ENCODE data around the gene CYGB. TPM values are rescaled to one million over a fixed set of nuclear protein-coding genes. Genes with fewer than 3 reads are reported as not detected.

CYGB gene
- total RNA-seq, 1 donor from 2014 or later, result 30.0 TPM

GRCh38 chr17:76480632-76481031 lies 56.9 kb downstream of the CYGB start:
- intact Hi-C loops (cut with DNase I), result no loop called here
- Histone ChIP-seq H3K36me3 (peaks cover 0 to 4% of the 10 kb centered on the region in 2 donors), H3K27ac (no peak overlapping the region), H3K9me3 (no peaks in the 10 kb centered on the region), H3K4me3 (no peak overlapping the region), H3K4me1 (no peaks in the 10 kb centered on the region), H3K27me3 (no peaks in the 10 kb centered on the region)
- no peak for TF ChIP-seq CTCF (IDR thresholded peaks at IDR 0.05)
- no peak for TF ChIP-seq POLR2AphosphoS5 (IDR thresholded peaks at IDR 0.05; ENCODE audit: insufficient read depth in 1 of 2, low read depth in 1 of 2)
- no peak for TF ChIP-seq POLR2A (IDR thresholded peaks at IDR 0.05)
- DNase-seq (ENCODE audit: extremely low spot score in 2 of 2), result no peak

GRCh38 chr17:76479515-76480060 lies 57.9 kb downstream of the CYGB start:
- H3K27me3 ChIP-seq, result no peaks in the 10 kb centered on the region
- H3K36me3 ChIP-seq, result peaks cover 0 to 4% of the 10 kb centered on the region in 2 donors
- H3K27ac ChIP-seq, result no peak overlapping the region
- no peak for TF ChIP-seq CTCF (IDR thresholded peaks at IDR 0.05)
- H3K4me1 ChIP-seq, result no peaks in the 10 kb centered on the region
- no peak for DNase-seq (ENCODE audit: extremely low spot score in 2 of 2)
- H3K4me3 ChIP-seq, result no peak overlapping the region
- intact Hi-C loops (cut with DNase I), result no loop called here
- no peaks in the 10 kb centered on the region for H3K9me3 ChIP-seq

- H3K27me3 ChIP-seq, result no peaks in the 10 kb centered on the region
- TF ChIP-seq CTCF (IDR thresholded peaks at IDR 0.05), result no peak
- H3K27ac ChIP-seq, result no peak overlapping the region
- H3K4me1 ChIP-seq, result no peaks in the 10 kb centered on the region
- intact Hi-C loops (cut with DNase I), result no loop called here
- peaks cover 0 to 4% of the 10 kb centered on the region in 2 donors for H3K36me3 ChIP-seq
- H3K9me3 ChIP-seq, result no peaks in the 10 kb centered on the region
- no peak for DNase-seq (ENCODE audit: extremely low spot score in 2 of 2)
- H3K4me3 ChIP-seq, result no peak overlapping the region
Measured at GRCh38 chr17:76478730-76479514, 58.6 kb downstream of the CYGB start.

- TF ChIP-seq POLR2AphosphoS5 (IDR thresholded peaks at IDR 0.05; ENCODE audit: insufficient read depth in 1 of 2, low read depth in 1 of 2) (no peak), POLR2A (IDR thresholded peaks at IDR 0.05) (no peak), CTCF (IDR thresholded peaks at IDR 0.05) (no peak)
- Histone ChIP-seq H3K27me3 (no peaks in the 10 kb centered on the region), H3K9me3 (no peaks in the 10 kb centered on the region), H3K27ac (no peak overlapping the region), H3K36me3 (peaks cover 0 to 4% of the 10 kb centered on the region in 2 donors), H3K4me3 (no peak overlapping the region), H3K4me1 (no peaks in the 10 kb centered on the region)
- DNase-seq (ENCODE audit: extremely low spot score in 2 of 2), result no peak
- intact Hi-C loops (cut with DNase I), result no loop called here
Measured at GRCh38 chr17:76478097-76478496, 59.4 kb downstream of the CYGB start.

GRCh38 chr17:76477576-76477975 lies 59.9 kb downstream of the CYGB start:
- Histone ChIP-seq H3K27me3 (no peaks in the 10 kb centered on the region), H3K9me3 (no peaks in the 10 kb centered on the region), H3K36me3 (peaks cover 0 to 7% of the 10 kb centered on the region in 2 donors), H3K27ac (no peak overlapping the region), H3K4me1 (no peaks in the 10 kb centered on the region), H3K4me3 (no peak overlapping the region)
- no peak for DNase-seq (ENCODE audit: extremely low spot score in 2 of 2)
- TF ChIP-seq CTCF (IDR thresholded peaks at IDR 0.05) (no peak), POLR2AphosphoS5 (IDR thresholded peaks at IDR 0.05; ENCODE audit: insufficient read depth in 1 of 2, low read depth in 1 of 2) (no peak), POLR2A (IDR thresholded peaks at IDR 0.05) (no peak)
- intact Hi-C loops (cut with DNase I), result no loop called here

Measured in vagina (tissue), 2 donors.